MM.1S (cell line): Measurements from ENCODE around the gene UGGT2.

Experiments used
- DNase-seq: peaks from one replicate; pipeline ENCODE4 v3.0.0-alpha.2; 2015
- H2AFZ ChIP-seq: fragments of 300-600 bp; sonication (generic); 2 replicates; pipeline ENCODE4 v1.6.0; 2016; ENCODE audit warnings: antibody characterized with exemption, low read length
- H3F3A ChIP-seq: fragments of 300-600 bp; sonication (generic); 2 replicates; pipeline ENCODE4 v1.6.1; 2016; ENCODE audit warnings: mild to moderate bottlenecking, antibody characterized with exemption, low read length, moderate library complexity, mixed read lengths; ENCODE audit not compliant: insufficient read depth
- H3K27ac ChIP-seq: fragments of 300-600 bp; sonication (generic); 2 replicates; pipeline ENCODE4 v1.5.1; 2016; ENCODE audit warnings: mild to moderate bottlenecking, low read length
- H3K27me3 ChIP-seq: fragments of 300-600 bp; sonication (generic); replicated peaks from 2 replicates; pipeline ENCODE4 v1.6.0; 2016; ENCODE audit warnings: low read length; ENCODE audit not compliant: insufficient read depth
- H3K36me3 ChIP-seq: fragments of 300-600 bp; sonication (generic); replicated peaks from 2 replicates; pipeline ENCODE4 v1.6.1; 2016; ENCODE audit warnings: mild to moderate bottlenecking, low read length, mixed read lengths; ENCODE audit not compliant: insufficient read depth
- H3K4me1 ChIP-seq: fragments of 300-600 bp; sonication (generic); 2 replicates; pipeline ENCODE4 v1.6.1; 2016; ENCODE audit warnings: low read length, mixed read lengths
- H3K4me2 ChIP-seq: fragments of 300-600 bp; sonication (generic); 2 replicates; pipeline ENCODE4 v1.6.0; 2016; ENCODE audit warnings: low read depth, low read length
- H3K4me3 ChIP-seq: fragments of 300-600 bp; sonication (generic); 2 replicates; pipeline ENCODE4 v1.5.1; 2016; ENCODE audit warnings: low read length, mixed read lengths
- H3K79me2 ChIP-seq: fragments of 300-600 bp; sonication (generic); 2 replicates; pipeline ENCODE4 v1.6.1; 2016; ENCODE audit warnings: mixed run types, low read length, mixed read lengths
- H3K9ac ChIP-seq: fragments of 300-600 bp; sonication (generic); 2 replicates; pipeline ENCODE4 v1.6.1; 2016; ENCODE audit warnings: low read length, mixed read lengths
- H3K9me2 ChIP-seq: fragments of 300-600 bp; sonication (generic); replicated peaks from 2 replicates; pipeline ENCODE4 v1.6.1; 2016; ENCODE audit warnings: mild to moderate bottlenecking, low read length, mixed read lengths; ENCODE audit not compliant: insufficient read depth
- H3K9me3 ChIP-seq: fragments of 300-600 bp; sonication (generic); replicated peaks from 2 replicates; pipeline ENCODE4 v1.6.1; 2016; ENCODE audit warnings: mild to moderate bottlenecking, low read length, mixed read lengths; ENCODE audit not compliant: insufficient read depth
- H4K20me1 ChIP-seq: fragments of 300-600 bp; sonication (generic); 2 replicates; pipeline ENCODE4 v1.6.1; 2016; ENCODE audit warnings: mild to moderate bottlenecking, low read length, moderate library complexity, mixed read lengths; ENCODE audit not compliant: insufficient read depth
- CTCF ChIP-seq: fragments of 300-600 bp; sonication (generic); IDR thresholded peaks from 2 replicates; pipeline ENCODE4 v1.5.1; 2016; ENCODE audit warnings: antibody characterized with exemption, low read length, mixed read lengths
- EZH2 ChIP-seq: fragments of 300-600 bp; sonication (generic); optimal IDR thresholded peaks from 2 replicates; pipeline ENCODE3; 2017; ENCODE audit warnings: low read depth, mild to moderate bottlenecking, antibody characterized with exemption, low read length, mixed read lengths
- EZH2phosphoT487 ChIP-seq: fragments of 300-600 bp; sonication (generic); IDR thresholded peaks from 2 replicates; pipeline ENCODE4 v1.6.1; 2018; ENCODE audit warnings: antibody characterized with exemption, low read length

The UGGT2 gene

GRCh38 chr13:95924389-95924994 lies 128.7 kb downstream of the UGGT2 start:
- H3K4me2 ChIP-seq, result no peak overlapping the region
- no peaks in the 10 kb centered on the region for H3K27me3 ChIP-seq
- TF ChIP-seq EZH2 (no peak), EZH2phosphoT487 (no peak), CTCF (no peak)
- 0 out of 2 replicates have a peak, but pooled peaks cover 4% of the 10 kb centered on the region for H3K4me1 ChIP-seq
- H2AFZ ChIP-seq, result no peak overlapping the region
- no peak overlapping the region for H3K4me3 ChIP-seq
- H3K9ac ChIP-seq, result no peak overlapping the region
- H3K36me3 ChIP-seq, result no peaks in the 10 kb centered on the region
- no peak for DNase-seq
- no peaks in the 10 kb centered on the region for H3K9me2 ChIP-seq
- H3K27ac ChIP-seq, result no peak overlapping the region
- no peaks in the 10 kb centered on the region for H3F3A ChIP-seq
- H3K79me2 ChIP-seq, result no peaks in the 10 kb centered on the region
- no peaks in the 10 kb centered on the region for H3K9me3 ChIP-seq
- no peaks in the 10 kb centered on the region for H4K20me1 ChIP-seq

- no peaks in the 10 kb centered on the region for H3K79me2 ChIP-seq
- DNase-seq, result no peak
- H3K9ac ChIP-seq, result no peak overlapping the region
- no peak overlapping the region for H3K27ac ChIP-seq
- H2AFZ ChIP-seq, result no peak overlapping the region
- H3K9me2 ChIP-seq, result no peaks in the 10 kb centered on the region
- H3F3A ChIP-seq, result no peaks in the 10 kb centered on the region
- no peaks in the 10 kb centered on the region for H3K27me3 ChIP-seq
- no peak overlapping the region for H3K4me2 ChIP-seq
- no peaks in the 10 kb centered on the region for H3K9me3 ChIP-seq
- no peak for TF ChIP-seq EZH2
- TF ChIP-seq EZH2phosphoT487, result no peak
- no peak for TF ChIP-seq CTCF
- H3K4me3 ChIP-seq, result no peak overlapping the region
- H3K36me3 ChIP-seq, result no peaks in the 10 kb centered on the region
- 0 out of 2 replicates have a peak, but pooled peaks cover 4% of the 10 kb centered on the region for H3K4me1 ChIP-seq
- no peaks in the 10 kb centered on the region for H4K20me1 ChIP-seq
Observed at GRCh38 chr13:95921485-95921884, 131.7 kb downstream of the UGGT2 start.

GRCh38 chr13:95920485-95920884 lies 132.7 kb downstream of the UGGT2 start:
- Histone ChIP-seq H3K79me2 (no peaks in the 10 kb centered on the region), H3K4me3 (no peak overlapping the region), H3F3A (no peaks in the 10 kb centered on the region), H4K20me1 (no peaks in the 10 kb centered on the region), H3K9me3 (no peaks in the 10 kb centered on the region), H3K36me3 (no peaks in the 10 kb centered on the region), H3K9ac (no peak overlapping the region), H3K9me2 (no peaks in the 10 kb centered on the region), H2AFZ (no peak overlapping the region), H3K27ac (no peak overlapping the region), H3K4me2 (no peak overlapping the region), H3K27me3 (no peaks in the 10 kb centered on the region), H3K4me1 (0 out of 2 replicates have a peak, but pooled peaks cover 4% of the 10 kb centered on the region)
- no peak for DNase-seq
- no peak for TF ChIP-seq EZH2
- TF ChIP-seq CTCF, result no peak
- no peak for TF ChIP-seq EZH2phosphoT487
